Gastrocnemius medialis (tissue), 4 donors: Measurements from ENCODE around the gene RESP18.

Experiments used
- POLR2A ChIP-seq, 2 donors: fragments of 450-650 bp; IDR thresholded peaks; one replicate each; pipeline ENCODE4 v1.6.1; 2017; ENCODE audit warnings: antibody characterized with exemption in 2 of 2, mild to moderate bottlenecking in 2 of 2, moderate library complexity in 2 of 2
- TF ChIP-seq, protein P1 (sequence below), 5 experiments: fragments of 450-650 bp in 3 of 5; fragments of 200-600 bp in 2 of 5; sonication (generic) in 2 of 5; IDR thresholded peaks in 4 of 5; conservative IDR thresholded peaks in 1 of 5; 1 replicate in 4 of 5; 2 replicates in 1 of 5; pipeline ENCODE4 v1.5.1; 2016 to 2019; ENCODE audit warnings: antibody characterized with exemption in 5 of 5, mild to moderate bottlenecking in 3 of 5, moderate library complexity in 3 of 5

DNA sequence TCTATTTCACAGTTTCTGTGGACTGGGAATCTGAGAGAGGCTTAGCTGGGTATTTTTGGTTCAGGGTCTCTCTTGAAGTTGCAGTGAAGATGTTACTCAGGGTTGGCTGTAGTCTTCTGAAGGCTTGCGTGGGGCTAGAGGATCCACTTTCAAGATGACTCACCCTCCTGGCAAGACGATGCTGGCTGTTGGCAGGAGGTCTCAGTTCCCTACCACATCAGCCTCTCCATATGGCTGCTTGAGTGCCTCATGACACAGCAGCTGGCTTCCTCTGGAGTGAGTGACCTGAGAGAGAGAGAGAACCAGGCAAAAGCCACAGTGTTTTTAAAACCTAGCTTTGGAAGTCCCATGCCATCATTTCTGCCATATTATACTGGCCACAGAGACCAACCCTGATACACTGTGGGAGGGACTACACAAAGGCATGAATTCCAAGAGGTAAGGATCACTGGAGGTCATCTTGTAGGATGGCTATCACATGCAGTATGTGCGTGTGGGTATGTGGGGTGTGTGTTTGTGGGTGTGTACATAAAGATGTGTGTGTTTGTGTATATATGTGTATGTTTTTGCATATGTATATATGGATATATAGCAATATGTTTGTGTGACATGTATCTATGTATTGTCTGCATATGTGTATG, 30.1 kb upstream of the RESP18 start:
- TF ChIP-seq, protein P1, sequence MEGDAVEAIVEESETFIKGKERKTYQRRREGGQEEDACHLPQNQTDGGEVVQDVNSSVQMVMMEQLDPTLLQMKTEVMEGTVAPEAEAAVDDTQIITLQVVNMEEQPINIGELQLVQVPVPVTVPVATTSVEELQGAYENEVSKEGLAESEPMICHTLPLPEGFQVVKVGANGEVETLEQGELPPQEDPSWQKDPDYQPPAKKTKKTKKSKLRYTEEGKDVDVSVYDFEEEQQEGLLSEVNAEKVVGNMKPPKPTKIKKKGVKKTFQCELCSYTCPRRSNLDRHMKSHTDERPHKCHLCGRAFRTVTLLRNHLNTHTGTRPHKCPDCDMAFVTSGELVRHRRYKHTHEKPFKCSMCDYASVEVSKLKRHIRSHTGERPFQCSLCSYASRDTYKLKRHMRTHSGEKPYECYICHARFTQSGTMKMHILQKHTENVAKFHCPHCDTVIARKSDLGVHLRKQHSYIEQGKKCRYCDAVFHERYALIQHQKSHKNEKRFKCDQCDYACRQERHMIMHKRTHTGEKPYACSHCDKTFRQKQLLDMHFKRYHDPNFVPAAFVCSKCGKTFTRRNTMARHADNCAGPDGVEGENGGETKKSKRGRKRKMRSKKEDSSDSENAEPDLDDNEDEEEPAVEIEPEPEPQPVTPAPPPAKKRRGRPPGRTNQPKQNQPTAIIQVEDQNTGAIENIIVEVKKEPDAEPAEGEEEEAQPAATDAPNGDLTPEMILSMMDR (IDR thresholded peaks at IDR 0.05 in 4 of 5, conservative IDR thresholded peaks at IDR 0.05 in 1 of 5): no peak
- TF ChIP-seq POLR2A (IDR thresholded peaks at IDR 0.05): no peak
